HL-60 (cell line): ENCODE results near the gene MAP4K4.

Experiments used
- CTCF ChIP-seq: IDR thresholded peaks from one replicate; pipeline ENCODE4 v1.5.1; 2011; ENCODE audit warnings: low read length, control low read depth, inconsistent platforms; ENCODE audit not compliant: insufficient read depth
- GABPA ChIP-seq: IDR thresholded peaks from 2 replicates; pipeline ENCODE4 v1.6.1; 2012; ENCODE audit warnings: low read depth
- REST ChIP-seq: IDR thresholded peaks from 2 replicates; pipeline ENCODE4 v1.6.1; 2012; ENCODE audit warnings: low read depth; ENCODE audit not compliant: insufficient replicate concordance

GRCh38 chr2:101751276-101751815, 53.8 kb downstream of the MAP4K4 start:
- no peak for TF ChIP-seq CTCF
- TF ChIP-seq REST = no peak
- no peak for TF ChIP-seq GABPA
